MM.1S (cell line): ENCODE data around the gene NPIPA2.
"Not testable (repeated sequence)": the region's sequence is repeated elsewhere in the genome, so short reads cannot be mapped to it uniquely, and the experiment has no call there.

ENCODE experiments used
- EZH2 ChIP-seq: fragments of 300-600 bp; sonication (generic); optimal IDR thresholded peaks from 2 replicates; pipeline ENCODE3; 2017; ENCODE audit warnings: low read depth, mild to moderate bottlenecking, antibody characterized with exemption, low read length, mixed read lengths
- EZH2phosphoT487 ChIP-seq: fragments of 300-600 bp; sonication (generic); IDR thresholded peaks from 2 replicates; pipeline ENCODE4 v1.6.1; 2018; ENCODE audit warnings: antibody characterized with exemption, low read length
- TF ChIP-seq, protein P1 (sequence below): fragments of 300-600 bp; sonication (generic); IDR thresholded peaks from 2 replicates; pipeline ENCODE4 v1.5.1; 2016; ENCODE audit warnings: antibody characterized with exemption, low read length, mixed read lengths

DNA sequence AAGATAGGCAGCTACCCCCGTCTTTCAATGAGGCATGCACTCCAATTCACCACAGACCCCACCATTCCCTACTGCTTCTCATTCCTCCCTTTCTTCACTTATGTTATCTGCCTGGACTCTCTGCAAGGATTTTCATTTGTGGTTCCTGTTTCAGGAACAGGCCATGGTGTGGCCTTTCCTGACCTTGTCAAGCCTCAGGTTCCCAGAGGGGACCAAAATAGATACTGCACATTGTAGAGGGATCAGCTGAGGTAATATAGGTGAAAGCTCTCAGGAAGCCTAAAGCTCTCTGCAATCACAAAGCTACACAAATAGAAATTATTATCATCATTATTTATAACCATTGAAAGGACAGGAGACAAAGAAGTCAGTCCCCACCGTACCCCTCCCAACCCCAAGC lies 50.6 kb downstream of the NPIPA2 start:
- TF ChIP-seq, protein P1, sequence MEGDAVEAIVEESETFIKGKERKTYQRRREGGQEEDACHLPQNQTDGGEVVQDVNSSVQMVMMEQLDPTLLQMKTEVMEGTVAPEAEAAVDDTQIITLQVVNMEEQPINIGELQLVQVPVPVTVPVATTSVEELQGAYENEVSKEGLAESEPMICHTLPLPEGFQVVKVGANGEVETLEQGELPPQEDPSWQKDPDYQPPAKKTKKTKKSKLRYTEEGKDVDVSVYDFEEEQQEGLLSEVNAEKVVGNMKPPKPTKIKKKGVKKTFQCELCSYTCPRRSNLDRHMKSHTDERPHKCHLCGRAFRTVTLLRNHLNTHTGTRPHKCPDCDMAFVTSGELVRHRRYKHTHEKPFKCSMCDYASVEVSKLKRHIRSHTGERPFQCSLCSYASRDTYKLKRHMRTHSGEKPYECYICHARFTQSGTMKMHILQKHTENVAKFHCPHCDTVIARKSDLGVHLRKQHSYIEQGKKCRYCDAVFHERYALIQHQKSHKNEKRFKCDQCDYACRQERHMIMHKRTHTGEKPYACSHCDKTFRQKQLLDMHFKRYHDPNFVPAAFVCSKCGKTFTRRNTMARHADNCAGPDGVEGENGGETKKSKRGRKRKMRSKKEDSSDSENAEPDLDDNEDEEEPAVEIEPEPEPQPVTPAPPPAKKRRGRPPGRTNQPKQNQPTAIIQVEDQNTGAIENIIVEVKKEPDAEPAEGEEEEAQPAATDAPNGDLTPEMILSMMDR, result not testable (repeated sequence)
- not testable (repeated sequence) for TF ChIP-seq EZH2, EZH2phosphoT487
